GM12878 (cell line): ENCODE measurements around the gene AHNAK. TPM values are rescaled to one million over a fixed set of nuclear protein-coding genes. Genes with fewer than 3 reads are reported as not detected.

Experiments used
- BCL3 ChIP-seq: IDR thresholded peaks from 2 replicates; pipeline ENCODE4 v1.6.1; 2011; ENCODE audit warnings: borderline replicate concordance, low read depth, mild to moderate bottlenecking, moderate library complexity, low read length; ENCODE audit not compliant: insufficient read depth, poor library complexity, severe bottlenecking
- CTCF ChIP-seq, 3 experiments: IDR thresholded peaks in 2 of 3; conservative IDR thresholded peaks in 1 of 3; 2 replicates each; pipeline ENCODE4 v1.5.1; 2011; ENCODE audit warnings: low read depth in 3 of 3, low read length in 3 of 3, mild to moderate bottlenecking in 3 of 3, control low read depth in 2 of 3, moderate library complexity in 2 of 3, inconsistent platforms in 1 of 3, mixed read lengths in 1 of 3; ENCODE audit not compliant: control insufficient read depth in 2 of 3, insufficient read depth in 1 of 3; ENCODE audit errors: extremely low read depth in 1 of 3
- FOS ChIP-seq: IDR thresholded peaks from 3 replicates; pipeline ENCODE4 v1.6.1; 2011; ENCODE audit warnings: borderline replicate concordance; ENCODE audit not compliant: insufficient read length; ENCODE audit errors: extremely low read depth
- GATAD2B ChIP-seq: fragments of 450-650 bp; conservative IDR thresholded peaks from 2 replicates; pipeline ENCODE4 v1.6.1; 2017; ENCODE audit warnings: low read depth, mild to moderate bottlenecking, moderate library complexity
- HCFC1 ChIP-seq: fragments of 150-350 bp; IDR thresholded peaks from 2 replicates; pipeline ENCODE4 v1.6.1; 2014; ENCODE audit warnings: low read length
- NBN ChIP-seq: fragments of 450-650 bp; IDR thresholded peaks from 2 replicates; pipeline ENCODE4 v1.6.1; 2016
- NFYA ChIP-seq: IDR thresholded peaks from 2 replicates; pipeline ENCODE4 v1.6.1; 2011; ENCODE audit warnings: low read depth, mild to moderate bottlenecking, low read length, improper control_type of control experiment, borderline replicate concordance
- NR2C2 ChIP-seq: IDR thresholded peaks from 2 replicates; pipeline ENCODE4 v1.6.1; 2011; ENCODE audit warnings: borderline replicate concordance, low read depth; ENCODE audit not compliant: control insufficient read depth, insufficient read length
- NR2F1 ChIP-seq: fragments of 450-650 bp; conservative IDR thresholded peaks from 2 replicates; pipeline ENCODE4 v1.6.1; 2017; ENCODE audit warnings: mild to moderate bottlenecking
- RBBP5 ChIP-seq: fragments of 200-600 bp; sonication (generic); conservative IDR thresholded peaks from 2 replicates; pipeline ENCODE4 v1.6.1; 2016
- RELA ChIP-seq: fragments of 450-650 bp; IDR thresholded peaks from 2 replicates; pipeline ENCODE4 v1.8.0; 2014; ENCODE audit warnings: borderline replicate concordance; ENCODE audit not compliant: partially characterized antibody
- SMAD1 ChIP-seq: fragments of 450-650 bp; IDR thresholded peaks from 2 replicates; pipeline ENCODE4 v1.6.1; 2018; ENCODE audit warnings: mild to moderate bottlenecking, low read depth; ENCODE audit not compliant: partially characterized antibody
- SMARCA5 ChIP-seq: fragments of 450-650 bp; IDR thresholded peaks from 2 replicates; pipeline ENCODE4 v1.6.1; 2017; ENCODE audit warnings: mild to moderate bottlenecking
- SMC3 ChIP-seq: IDR thresholded peaks from 2 replicates; pipeline ENCODE4 v1.6.1; 2011; ENCODE audit warnings: low read length, improper control_type of control experiment, borderline replicate concordance
- STAT1 ChIP-seq: fragments of 450-650 bp; conservative IDR thresholded peaks from 2 replicates; pipeline ENCODE4 v1.6.1; 2014; ENCODE audit warnings: antibody characterized with exemption, mild to moderate bottlenecking
- SUPT20H ChIP-seq: IDR thresholded peaks from 2 replicates; pipeline ENCODE4 v1.6.1; 2011; ENCODE audit warnings: low read depth, mild to moderate bottlenecking, low read length, moderate library complexity, borderline replicate concordance; ENCODE audit not compliant: control insufficient read depth
- TARDBP ChIP-seq: IDR thresholded peaks from 2 replicates; pipeline ENCODE4 v1.6.1; 2016; ENCODE audit warnings: borderline replicate concordance
- TCF7 ChIP-seq: IDR thresholded peaks from 2 replicates; pipeline ENCODE4 v1.6.1; 2014; ENCODE audit warnings: antibody characterized with exemption, borderline replicate concordance
- ZNF207 ChIP-seq: fragments of 450-650 bp; IDR thresholded peaks from 2 replicates; pipeline ENCODE4 v1.6.1; 2014; ENCODE audit warnings: antibody characterized with exemption, mild to moderate bottlenecking, borderline replicate concordance
- ZNF24 ChIP-seq: fragments of 450-650 bp; IDR thresholded peaks from 2 replicates; pipeline ENCODE4 v1.6.1; 2017; ENCODE audit warnings: antibody characterized with exemption, mild to moderate bottlenecking
- ZNF384 ChIP-seq: IDR thresholded peaks from 2 replicates; pipeline ENCODE4 v1.6.1; 2012; ENCODE audit warnings: low read depth, mild to moderate bottlenecking, low read length, improper control_type of control experiment, borderline replicate concordance
- polyA plus RNA-seq, 11 experiments: library from polyadenylated mRNA; depleted of rRNA in 4 of 11; unstranded in 6 of 11; stranded (reverse) in 5 of 11; fragments of >200 nt; fragmentation: Nextera tagmentation in 4 of 11; fragmentation: Illumina TruSeq in 1 of 11; extraction: Ambion mirVana in 4 of 11; extraction: Trizol in 1 of 11; gene quantifications; 1 replicate in 1 of 11; 2 replicates in 10 of 11; pipeline versions ENCODE4 v1.2.1 to v1.2.3, GENCODE V29; 2011 to 2016; ENCODE audit warnings: inconsistent platforms in 2 of 11, missing spikeins in 2 of 11, low read depth in 1 of 11
- total RNA-seq, 4 experiments: library from RNA; depleted of rRNA in 3 of 4; stranded (reverse); fragments of >200 nt in 3 of 4; fragmentation: Illumina TruSeq in 1 of 4; extraction: Trizol in 1 of 4; gene quantifications; 2 replicates each; pipeline versions ENCODE4 v1.2.1 to v1.2.3, GENCODE V29; 2013 to 2021
- TF ChIP-seq, protein P1 (sequence below): IDR thresholded peaks from 2 replicates; pipeline ENCODE4 v1.6.1; 2012; ENCODE audit warnings: improper control_type of control experiment, low read depth, low read length; ENCODE audit not compliant: insufficient replicate concordance

The AHNAK gene
- total and polyA plus RNA-seq, 10 of the 15 experiments (the other 5 are each of a cell fraction or from before 2014, with no cell fraction given), result 0.76 to 90.3 (median 19.4) TPM

DNA sequence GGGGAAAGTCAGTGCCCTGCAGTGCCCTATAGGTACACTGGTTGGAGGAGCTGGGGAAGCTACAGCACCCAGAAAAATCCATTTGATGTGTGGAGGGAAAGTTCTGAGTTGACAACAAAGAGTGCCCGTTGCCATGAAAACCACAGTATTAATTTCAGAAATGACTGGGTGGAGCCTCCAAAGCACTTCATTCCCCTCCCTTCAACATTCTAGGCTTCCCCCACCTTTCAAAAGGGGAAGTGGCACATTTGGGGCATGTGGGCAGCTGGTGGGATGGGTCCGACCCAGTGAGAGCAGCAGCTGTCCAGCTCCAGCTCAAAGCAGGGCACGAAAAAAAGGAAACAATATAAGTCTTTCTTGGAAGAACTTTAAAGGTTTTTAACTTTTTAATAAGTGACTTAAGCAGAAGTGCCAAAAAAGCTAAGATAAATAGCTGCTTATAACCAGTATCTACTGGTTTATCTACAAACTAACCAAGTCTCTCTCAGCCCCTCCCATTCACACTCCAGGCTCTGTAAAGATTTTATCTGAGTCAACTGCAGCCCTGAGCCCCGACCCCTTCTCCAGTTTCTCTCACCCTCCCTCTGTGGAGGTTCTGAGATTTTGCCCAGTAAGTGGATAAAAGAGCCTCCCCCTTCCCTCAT lies 9.0 kb upstream of the AHNAK start (continued):
- TF ChIP-seq BCL3 (peak; percentile 88), FOS (no peak), RELA (no peak), ZNF24 (no peak), CTCF (IDR thresholded peaks at IDR 0.05 in 2 of 3, conservative IDR thresholded peaks at IDR 0.05 in 1 of 3; ENCODE audit: control insufficient read depth in 2 of 3, extremely low read depth in 1 of 3, insufficient read depth in 1 of 3, low read depth in 3 of 3, low read length in 3 of 3) (no peak), SUPT20H (no peak), NR2F1 (peak; percentile 33; the same call in 1 of the 2 replicates), ZNF207 (no peak), NR2C2 (no peak), NFYA (no peak), STAT1 (no peak), TCF7 (peak; percentile 88), RBBP5 (no peak), SMC3 (no peak), SMAD1 (no peak), ZNF384 (0 out of 2 replicates have a peak, but pooled peaks have one; percentile 27), TARDBP (no peak), SMARCA5 (no peak), GATAD2B (peak; percentile 88), NBN (peak; percentile 87), HCFC1 (no peak)
- TF ChIP-seq, protein P1, sequence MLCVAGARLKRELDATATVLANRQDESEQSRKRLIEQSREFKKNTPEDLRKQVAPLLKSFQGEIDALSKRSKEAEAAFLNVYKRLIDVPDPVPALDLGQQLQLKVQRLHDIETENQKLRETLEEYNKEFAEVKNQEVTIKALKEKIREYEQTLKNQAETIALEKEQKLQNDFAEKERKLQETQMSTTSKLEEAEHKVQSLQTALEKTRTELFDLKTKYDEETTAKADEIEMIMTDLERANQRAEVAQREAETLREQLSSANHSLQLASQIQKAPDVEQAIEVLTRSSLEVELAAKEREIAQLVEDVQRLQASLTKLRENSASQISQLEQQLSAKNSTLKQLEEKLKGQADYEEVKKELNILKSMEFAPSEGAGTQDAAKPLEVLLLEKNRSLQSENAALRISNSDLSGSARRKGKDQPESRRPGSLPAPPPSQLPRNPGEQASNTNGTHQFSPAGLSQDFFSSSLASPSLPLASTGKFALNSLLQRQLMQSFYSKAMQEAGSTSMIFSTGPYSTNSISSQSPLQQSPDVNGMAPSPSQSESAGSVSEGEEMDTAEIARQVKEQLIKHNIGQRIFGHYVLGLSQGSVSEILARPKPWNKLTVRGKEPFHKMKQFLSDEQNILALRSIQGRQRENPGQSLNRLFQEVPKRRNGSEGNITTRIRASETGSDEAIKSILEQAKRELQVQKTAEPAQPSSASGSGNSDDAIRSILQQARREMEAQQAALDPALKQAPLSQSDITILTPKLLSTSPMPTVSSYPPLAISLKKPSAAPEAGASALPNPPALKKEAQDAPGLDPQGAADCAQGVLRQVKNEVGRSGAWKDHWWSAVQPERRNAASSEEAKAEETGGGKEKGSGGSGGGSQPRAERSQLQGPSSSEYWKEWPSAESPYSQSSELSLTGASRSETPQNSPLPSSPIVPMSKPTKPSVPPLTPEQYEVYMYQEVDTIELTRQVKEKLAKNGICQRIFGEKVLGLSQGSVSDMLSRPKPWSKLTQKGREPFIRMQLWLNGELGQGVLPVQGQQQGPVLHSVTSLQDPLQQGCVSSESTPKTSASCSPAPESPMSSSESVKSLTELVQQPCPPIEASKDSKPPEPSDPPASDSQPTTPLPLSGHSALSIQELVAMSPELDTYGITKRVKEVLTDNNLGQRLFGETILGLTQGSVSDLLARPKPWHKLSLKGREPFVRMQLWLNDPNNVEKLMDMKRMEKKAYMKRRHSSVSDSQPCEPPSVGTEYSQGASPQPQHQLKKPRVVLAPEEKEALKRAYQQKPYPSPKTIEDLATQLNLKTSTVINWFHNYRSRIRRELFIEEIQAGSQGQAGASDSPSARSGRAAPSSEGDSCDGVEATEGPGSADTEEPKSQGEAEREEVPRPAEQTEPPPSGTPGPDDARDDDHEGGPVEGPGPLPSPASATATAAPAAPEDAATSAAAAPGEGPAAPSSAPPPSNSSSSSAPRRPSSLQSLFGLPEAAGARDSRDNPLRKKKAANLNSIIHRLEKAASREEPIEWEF, result no peak
